T-helper 2 cell treated with Interferon-gamma antibody and Interleukin-4, amounts not matched to agents 100 ng/mL and 5 ng/mL, for 36 hours (primary cell): ENCODE results near the gene SPG21. TPM values are rescaled to one million over a fixed set of nuclear protein-coding genes. Genes with fewer than 3 reads are reported as not detected.

Source experiments
- intact Hi-C: fragments of 100-400 bp; cut with micrococcal nuclease; formaldehyde crosslinking; loops from one replicate; pipeline ENCODE4 v1.15.1; 2023
- total RNA-seq: library from RNA; stranded (reverse); gene quantifications from 2 replicates; pipeline ENCODE4 v1.2.3, GENCODE V29; 2022

Gene SPG21
- total RNA-seq, 1 donor from 2014 or later = 58.5 TPM

DNA sequence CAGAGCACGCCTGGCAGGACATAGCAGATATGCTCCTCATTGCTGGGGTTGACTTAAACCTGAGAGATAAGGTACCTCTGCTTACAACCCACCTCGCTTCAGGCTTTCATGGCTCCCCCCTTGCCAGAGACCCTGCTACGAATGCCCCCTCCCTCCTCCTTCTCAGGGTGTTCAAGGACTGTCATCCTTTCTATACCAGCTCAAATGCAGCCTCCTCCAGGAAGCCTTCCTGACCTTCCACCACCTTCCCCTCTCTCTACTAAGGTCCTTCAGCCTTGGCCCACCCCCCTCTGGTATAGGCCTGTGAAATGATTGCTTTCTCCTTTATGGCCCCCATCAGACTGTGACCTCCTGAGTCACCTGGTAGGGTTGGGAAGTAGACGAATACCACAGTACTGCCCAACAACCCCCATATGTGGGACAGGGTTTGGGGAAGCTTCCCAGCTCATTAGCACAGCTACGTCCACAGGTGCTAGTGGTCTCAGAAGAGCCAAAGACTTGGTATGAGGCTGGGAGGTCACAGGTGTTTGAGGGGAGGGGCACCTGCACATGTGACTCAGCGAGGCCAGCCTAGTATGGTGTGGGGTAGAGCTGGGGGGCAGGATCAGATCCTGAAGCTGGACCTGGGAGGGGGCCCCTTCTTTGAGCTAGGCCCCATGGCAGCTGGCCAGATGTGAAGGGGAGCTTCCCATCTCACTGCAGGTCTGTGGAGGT lies 46.0 kb downstream of the SPG21 start:
- intact Hi-C loops = no loop called here

DNA sequence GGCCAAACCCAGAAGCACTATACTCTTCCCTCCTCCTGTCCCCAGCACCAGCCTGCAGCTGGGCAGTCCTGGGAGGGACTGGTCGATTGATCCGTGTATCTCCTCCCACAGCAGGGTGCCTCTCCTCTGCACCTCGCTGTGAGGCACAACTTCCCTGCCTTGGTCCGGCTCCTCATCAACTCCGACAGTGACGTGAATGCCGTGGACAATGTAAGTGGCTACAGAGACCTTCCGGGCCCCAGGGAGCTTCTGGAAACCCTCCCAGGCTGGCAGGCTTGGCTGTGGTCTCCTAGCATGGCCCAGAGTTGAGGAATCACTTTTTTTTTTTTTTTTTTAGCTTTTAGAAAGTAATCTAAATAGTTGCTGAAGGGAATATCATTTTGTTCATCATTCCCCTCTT lies 47.4 kb downstream of the SPG21 start:
- intact Hi-C loops = no loop called here

DNA sequence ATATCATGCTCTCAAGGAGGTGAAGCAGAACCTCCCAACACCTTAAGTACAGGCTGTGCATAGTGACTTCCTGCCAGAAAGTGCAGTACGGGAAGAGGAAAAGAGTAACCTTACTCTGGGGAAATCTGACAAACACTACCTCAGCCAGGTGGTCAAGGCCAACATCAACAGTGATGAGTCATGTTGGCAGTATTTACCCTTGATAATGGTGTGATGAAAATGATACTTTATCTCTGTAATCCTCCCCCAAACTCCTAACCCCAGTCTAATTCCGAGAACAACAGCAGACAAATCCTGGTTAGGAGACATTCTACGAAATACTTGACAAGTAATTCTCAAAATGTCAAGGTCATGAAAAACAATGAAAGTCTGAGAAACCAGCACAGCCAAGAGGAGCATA lies 51.5 kb downstream of the SPG21 start:
- intact Hi-C loops = no loop called here

DNA sequence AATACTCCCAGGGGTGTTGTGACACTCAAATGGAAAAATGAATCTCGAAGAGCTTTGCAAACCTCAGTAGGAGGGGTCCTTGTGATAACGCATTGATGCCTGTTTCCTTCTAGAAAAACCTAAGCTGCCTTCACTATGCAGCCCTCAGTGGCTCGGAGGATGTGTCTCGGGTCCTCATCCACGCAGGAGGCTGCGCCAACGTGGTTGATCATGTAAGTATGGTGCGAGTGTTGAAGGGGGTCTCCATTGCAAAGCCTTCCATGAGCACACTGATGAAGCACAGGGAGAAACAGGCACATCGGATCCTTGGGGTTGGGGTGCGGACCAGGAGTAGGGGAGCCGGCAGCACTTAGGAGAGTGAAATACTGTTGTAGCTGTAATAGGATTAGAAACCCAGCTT lies 55.7 kb downstream of the SPG21 start:
- intact Hi-C loops = no loop called here

DNA sequence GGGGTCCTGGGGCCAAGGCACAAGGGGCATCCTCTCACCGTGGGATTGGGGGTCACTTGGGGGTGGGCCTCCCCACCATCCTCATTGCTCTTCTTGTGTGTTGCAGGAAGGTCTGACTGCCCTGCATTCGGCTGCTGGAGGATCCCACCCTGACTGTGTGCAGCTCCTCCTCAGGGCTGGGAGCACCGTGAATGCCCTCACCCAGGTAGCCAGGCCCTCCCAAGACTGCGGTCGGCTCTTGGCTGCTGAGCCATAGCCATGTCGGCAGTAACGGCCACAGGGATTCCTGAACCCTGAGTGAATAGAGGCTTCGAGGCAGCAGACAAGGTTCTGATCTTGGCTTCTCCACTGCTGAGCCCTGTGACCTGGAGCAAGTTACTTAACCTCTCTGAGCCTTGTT lies 58.3 kb downstream of the SPG21 start:
- intact Hi-C loops = no loop called here

DNA sequence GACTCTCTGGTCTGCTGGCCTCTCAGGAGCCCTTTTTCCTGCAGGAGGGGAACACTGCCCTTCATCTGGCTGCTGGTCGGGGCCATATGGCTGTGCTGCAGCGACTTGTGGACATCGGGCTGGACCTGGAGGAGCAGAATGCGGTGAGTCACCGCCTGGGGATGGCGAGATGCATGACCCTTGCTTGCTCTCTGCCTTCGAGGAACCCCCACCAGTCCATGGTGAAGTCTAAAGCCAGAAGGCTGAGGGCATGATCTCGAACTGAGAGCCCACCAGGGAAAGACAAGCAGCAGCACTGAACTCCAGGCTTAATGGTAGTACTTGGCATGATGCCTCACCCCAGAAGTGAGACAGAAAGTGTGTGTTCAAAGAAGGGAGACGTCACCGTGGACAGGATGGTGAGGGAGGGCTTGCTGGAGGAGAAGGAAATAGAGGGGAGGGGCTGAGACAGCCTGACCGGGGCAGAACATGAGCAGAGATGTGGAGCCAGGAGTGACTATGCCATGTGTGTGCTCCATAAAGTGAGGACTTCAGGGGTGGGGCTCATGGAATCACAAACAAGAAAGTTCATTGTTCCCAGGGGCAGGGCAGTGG lies 58.8 kb downstream of the SPG21 start:
- intact Hi-C loops = no loop called here

DNA sequence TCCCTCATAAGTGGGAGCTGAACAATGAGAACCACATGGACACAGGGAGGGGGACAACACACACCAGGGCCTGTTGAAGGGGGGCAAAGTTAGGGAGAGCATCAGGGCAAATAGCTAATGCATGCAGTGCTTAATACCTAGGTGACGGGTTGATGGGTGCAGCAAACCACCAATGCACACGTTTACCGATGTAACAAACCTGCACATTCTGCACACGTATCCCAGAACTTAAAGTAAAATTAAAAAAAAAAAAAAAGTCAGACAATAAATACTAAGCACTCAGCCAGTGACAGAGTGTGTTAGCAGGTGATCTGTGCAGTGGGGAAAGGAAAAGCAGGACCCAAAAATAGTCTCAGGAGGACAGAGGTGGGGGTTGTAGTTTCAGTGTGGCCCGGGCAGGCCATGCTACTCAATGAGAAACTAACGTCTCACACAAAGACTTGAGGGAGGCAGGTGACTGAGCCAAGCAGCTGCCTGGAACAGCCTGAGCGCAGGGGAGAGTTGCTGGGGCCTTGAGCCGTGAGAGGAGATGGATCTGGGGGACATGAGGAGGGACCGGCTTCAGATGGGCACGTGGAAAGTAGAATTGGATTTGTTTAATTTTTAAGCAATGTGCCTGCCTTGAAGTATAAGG lies 59.6 kb downstream of the SPG21 start:
- intact Hi-C loops = no loop called here

DNA sequence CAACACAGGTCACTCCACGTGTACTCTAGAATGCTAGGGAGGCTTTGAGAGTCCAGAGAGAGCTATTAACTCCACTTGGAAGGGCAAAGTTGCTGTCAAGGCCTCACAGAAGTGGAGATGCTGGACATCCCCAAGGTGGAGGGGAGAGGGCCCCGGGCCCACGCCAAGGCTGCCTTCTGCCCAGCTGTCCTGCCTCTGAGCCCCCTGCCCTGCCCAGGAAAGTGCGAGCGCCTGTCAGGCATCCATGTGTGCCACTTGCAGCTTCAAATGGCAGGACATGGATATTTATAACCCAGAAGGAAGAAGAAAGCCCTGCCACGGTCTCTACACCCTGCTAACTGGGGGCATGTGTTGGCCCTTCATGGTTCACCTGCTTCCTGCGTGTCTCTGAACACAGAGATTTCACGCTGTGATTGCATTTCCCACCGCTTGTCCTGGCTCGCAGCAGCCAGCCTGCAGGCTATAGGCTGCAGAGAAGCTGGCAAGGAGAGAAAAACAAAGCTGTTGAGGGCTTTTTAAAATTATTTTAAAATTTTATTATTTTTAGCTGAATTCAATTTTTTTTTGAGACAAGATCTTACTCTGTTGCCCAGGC lies 61.0 kb downstream of the SPG21 start:
- intact Hi-C loops = no loop called here

DNA sequence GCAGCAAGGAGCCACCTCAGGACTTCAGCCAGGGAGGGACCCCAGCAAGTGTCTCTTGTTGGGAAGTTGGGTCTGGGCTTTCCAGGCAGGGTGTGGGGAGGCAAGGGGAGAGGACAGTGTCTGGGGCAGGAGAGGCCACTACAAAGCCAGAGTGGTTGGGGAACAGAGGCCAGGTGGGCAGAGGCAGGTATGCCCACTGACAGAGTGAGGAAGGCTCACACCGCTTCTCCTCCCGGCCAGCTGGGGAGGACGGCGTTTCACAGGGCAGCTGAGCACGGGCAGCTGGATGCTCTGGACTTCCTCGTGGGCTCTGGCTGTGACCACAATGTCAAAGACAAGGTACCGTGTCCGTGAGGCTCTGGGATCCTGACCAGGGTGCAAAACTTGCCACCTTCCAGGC lies 63.1 kb downstream of the SPG21 start:
- intact Hi-C loops = no loop called here

DNA sequence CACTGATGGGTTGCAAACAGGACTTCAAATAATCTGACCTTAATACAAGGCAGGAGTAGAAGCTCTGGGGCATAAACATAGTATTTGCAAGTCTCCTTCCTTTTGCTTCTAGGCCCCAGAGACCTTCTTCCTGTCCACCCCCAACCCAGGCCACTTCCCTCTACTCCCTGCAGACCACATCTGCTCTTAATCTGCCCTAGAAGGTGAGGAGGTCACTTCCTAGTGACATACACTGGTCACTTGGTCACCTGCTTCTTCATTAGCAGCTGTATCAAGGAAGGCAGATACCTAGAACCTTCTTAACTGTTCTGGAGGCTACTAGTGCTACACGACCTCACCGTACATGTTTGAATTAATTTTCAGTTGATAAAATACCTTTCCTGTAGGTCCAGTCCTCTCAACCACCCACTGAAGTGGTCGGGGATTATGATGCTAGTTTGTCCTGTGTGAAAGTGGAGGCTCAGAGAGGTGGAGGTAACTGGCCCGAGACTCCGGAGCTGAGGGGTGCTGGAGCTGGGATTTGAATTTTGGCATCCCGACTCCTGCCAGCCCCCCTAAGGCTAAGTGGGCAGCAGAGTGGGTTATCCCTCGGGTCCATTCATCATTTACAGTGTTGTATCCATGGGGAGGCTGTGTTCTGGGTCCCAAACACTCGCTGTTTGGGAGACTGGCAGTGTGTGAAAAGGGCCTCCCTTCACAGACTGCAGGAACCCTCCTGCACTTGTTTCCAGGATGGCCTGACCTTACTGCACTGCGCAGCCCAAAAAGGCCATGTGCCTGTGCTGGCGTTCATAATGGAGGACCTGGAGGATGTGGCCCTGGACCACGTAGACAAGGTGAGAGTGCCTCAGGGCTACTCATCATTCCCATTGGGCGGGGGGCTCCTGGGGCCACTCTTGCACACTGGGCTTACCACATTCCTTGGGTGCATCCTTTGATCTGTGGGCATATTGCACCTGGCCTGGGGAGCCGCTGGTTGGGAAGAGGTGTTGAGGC lies 64.1 kb downstream of the SPG21 start:
- intact Hi-C loops = no loop called here

DNA sequence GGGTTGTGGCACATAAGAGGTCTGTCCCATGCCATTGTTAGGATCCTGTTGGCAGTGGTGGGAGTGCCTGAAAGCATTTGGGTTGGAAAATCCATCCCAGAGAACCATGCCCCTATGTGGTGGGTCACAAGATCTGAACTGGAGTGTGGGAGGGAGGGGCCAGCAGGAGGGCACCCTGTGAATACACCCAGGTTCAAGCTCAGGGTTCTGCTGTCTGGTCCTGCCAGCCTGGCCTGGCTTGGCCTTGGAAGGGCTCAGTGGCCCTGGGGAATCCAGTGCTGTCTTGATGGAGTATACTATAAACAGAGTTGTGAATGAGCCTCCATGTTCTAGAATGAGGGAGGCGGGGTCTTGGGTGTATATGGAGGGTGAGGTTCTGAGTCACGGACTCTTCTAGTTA lies 66.2 kb downstream of the SPG21 start:
- intact Hi-C loops = no loop called here

DNA sequence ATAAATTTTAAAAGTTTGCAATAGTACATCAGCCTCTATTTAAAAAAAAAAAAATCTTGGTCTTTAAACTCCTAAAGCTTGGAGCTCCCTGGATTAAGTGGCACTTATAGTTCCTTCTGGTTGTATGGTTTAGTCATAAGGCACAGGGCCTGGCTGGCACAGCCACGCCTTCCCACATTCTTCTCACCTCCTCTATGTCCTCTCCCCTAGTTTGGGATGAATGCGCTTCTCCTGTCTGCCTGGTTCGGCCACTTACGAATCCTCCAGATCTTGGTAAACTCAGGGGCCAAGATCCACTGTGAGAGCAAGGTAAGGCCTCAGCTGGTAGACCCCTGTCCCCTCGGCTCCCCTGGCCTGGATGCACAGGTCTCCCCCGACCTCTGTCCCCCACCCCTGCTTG lies 68.0 kb downstream of the SPG21 start:
- intact Hi-C loops = no loop called here

DNA sequence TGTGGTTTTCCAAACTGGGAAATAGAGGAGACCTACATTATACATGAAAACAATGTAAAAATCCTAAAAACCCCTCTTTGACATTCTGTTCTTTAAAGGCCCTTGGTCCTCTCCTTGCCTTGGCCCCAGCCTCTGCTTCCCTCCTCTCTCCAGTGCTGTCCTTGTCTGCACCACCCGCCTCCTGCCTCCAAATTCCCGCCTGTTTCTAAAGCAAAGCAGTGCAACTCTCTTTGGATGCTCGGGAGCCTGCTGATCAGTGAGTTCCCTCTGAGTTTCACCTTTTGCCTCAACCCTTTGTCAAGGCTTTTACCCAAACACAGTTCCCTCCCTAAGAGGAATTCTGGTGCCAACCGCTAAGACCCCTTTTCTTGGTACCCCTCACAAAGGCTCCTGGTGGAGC lies 70.0 kb downstream of the SPG21 start:
- intact Hi-C loops = no loop called here

DNA sequence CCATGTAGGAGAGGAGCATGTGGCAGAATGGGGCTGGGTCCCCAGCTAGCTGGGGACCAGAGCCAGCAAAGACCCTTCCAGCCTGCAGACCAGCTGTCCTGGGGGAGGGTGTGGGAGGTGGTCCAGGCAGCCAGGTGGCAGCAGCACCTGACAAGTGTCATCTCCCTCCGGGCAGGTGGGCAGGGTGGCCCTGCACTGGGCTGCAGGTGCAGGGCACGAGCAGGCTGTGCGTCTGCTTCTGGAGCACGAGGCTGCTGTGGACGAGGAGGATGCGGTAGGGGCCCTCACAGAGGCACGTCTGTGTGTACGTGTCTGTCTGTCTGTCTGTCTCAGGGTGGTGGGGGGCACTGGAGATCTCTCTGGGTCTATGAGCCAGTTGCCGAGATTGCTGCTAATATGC lies 72.5 kb downstream of the SPG21 start:
- intact Hi-C loops = no loop called here

DNA sequence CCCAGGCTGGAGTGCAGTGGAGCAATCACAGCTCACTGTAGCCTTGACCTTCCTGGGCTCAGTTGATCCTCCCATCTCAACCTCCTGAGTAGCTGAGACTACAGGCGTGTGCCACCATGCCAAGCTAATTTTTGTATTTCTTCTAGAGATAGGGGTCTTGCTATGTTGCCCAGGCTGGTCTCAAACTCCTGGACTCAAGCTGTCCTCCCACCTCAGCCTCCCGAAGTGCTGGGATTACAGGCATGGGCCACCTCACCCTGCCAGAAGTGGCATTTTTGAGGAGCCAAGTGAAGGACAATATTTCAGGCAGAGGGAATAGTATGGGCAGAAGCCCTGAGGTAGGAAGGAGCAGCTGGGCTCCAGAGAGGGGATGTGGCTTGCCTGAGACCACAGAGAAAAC lies 73.3 kb downstream of the SPG21 start:
- intact Hi-C loops = no loop called here

DNA sequence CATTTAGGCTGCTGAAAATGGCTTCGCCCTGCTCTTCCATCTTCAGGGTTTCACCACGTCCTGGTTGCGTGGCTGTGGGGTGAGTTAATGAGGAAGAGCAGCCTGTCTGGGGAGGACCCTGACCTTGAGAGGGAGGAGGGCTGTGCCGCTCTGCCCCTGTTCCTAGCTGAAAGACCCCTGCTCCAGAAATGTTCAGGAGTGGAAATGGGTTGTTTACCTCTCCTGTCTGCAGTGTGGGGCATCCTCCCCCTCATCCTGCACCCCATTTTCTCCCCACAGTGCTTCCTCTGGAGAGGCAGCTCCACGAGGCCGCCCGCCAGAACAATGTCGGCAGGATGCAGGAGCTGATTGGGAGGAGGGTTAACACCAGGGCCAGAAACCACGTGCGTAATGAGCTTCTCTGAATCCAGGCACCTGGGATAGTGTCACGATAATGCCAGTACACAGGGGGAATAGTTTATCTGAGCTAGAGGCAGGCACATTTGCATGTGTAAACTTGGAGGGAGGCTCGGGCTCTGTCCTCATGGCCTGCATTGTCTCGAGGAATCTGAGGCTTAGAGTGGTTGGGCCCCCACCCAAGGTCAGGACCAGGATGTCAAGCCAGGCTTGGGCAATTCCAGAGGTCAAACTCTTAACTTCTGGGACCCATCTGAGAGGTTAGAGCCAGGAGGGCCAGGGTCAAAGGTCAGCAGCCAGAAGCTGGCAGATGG lies 74.0 kb downstream of the SPG21 start:
- intact Hi-C loops = no loop called here

Other genes starting within 250 kb of the SPG21 start
- gene RBPMS2, start 214.3 kb downstream of the SPG21 start, total RNA-seq = not detected in 2 replicates
- gene PIF1, start 164.3 kb downstream of the SPG21 start, total RNA-seq = 35.8 and 36.7 TPM in 2 replicates
- gene PLEKHO2, start 148.0 kb downstream of the SPG21 start, total RNA-seq = 24.2 and 25.4 TPM in 2 replicates
- gene ANKDD1A, start 78.0 kb downstream of the SPG21 start, total RNA-seq = 1.7 and 3.0 TPM in 2 replicates
- gene MTFMT, start 39.7 kb upstream of the SPG21 start, total RNA-seq = 13.3 and 15.6 TPM in 2 replicates
- not detected in 2 replicates for gene SLC51B, start 55.5 kb upstream of the SPG21 start, total RNA-seq
- not detected in 2 replicates for gene RASL12, start 78.1 kb upstream of the SPG21 start, total RNA-seq
- not detected in 2 replicates for gene KBTBD13, start 86.8 kb upstream of the SPG21 start, total RNA-seq
- 5.9 and 6.5 TPM in 2 replicates for gene UBAP1L, start 125.3 kb upstream of the SPG21 start, total RNA-seq
- 41.8 and 43.2 TPM in 2 replicates for gene PDCD7, start 143.9 kb upstream of the SPG21 start, total RNA-seq
- 42.0 and 44.3 TPM in 2 replicates for gene CLPX, start 195.4 kb upstream of the SPG21 start, total RNA-seq
- 0.07 TPM in 2 replicates for gene CILP, start 221.6 kb upstream of the SPG21 start, total RNA-seq